DMS53 (cell line): ENCODE results near the gene KLHDC8A.

Experiments used
- DNase-seq: peaks from one replicate; lab custom pipeline; 2025; lab: John Stamatoyannopoulos, UW

Gene KLHDC8A

DNA sequence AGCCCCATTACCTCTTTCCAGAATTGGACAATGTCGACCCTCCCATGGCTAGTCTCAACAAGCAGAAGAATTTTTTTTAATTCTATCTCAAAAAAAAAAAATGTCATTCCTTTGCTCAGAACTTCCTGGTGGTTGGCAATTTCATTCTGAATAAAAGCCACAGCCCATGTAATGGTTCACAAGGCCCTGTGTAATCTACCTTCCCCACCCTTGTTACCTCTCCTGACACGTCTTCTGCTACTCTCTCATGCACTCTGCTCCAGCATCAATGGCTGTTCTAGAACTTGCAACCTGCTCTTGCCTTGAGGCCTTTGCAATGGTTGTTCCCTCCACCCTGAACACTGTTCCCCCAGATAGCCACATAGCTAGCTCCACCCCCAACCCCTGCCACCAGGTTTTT lies 60.6 kb downstream of the KLHDC8A start:
- DNase-seq: no peak

DNA sequence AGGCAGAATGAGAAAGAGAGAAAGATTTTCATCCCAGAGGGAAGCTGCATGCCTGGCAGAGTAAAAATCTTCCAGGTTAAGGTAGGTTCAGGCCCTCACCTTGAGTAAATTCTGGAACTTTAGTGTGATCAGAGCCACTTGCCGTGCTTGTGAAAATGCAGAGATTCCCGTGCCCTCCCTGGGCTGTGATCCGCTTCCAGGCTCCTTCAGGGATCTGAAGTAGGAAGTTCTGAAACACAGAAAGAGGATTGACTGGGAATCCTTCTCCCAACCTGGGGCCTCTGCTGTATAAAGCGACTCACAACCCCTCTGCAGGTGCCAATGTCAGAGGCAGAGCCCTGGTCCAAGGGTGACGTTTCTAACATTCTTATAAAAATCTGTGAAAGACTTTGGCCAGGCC lies 61.8 kb downstream of the KLHDC8A start:
- DNase-seq: peak; percentile 55

DNA sequence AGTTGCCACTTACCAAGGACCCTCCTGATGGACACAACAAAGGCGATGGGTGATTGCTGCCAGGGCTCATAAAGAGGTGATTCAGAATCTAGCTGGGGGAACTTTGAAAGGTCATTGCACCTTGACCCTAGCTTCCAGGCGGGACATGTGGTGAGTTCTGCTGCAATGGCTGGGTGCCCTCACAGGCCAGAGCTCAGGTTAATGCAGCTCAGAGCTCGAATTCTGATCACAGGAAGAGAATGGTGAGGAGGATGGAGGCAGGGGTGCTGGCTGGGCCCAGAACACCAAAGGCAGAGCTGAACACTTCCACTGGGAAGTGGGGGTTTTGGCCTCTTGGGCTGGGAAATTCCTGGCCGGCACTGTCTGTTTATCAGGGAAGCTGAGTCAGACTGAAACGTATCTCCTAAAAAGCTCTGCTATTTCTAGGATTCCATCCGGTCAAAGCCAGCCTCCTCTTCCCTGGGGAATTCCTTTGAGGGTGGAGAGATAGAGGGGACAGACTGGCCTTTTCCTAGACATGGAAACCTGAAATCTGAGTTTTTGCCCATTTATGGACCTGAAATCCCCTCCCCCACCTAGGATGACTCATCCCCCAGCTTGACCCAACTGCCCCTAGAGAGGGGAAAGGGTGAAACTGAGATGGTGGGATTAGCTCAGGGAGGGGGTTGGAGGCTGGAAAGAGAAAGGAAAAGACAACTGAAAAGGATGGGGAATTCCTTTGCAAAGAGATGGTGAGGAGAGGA lies 62.4 kb downstream of the KLHDC8A start:
- DNase-seq: peak; percentile 76

DNA sequence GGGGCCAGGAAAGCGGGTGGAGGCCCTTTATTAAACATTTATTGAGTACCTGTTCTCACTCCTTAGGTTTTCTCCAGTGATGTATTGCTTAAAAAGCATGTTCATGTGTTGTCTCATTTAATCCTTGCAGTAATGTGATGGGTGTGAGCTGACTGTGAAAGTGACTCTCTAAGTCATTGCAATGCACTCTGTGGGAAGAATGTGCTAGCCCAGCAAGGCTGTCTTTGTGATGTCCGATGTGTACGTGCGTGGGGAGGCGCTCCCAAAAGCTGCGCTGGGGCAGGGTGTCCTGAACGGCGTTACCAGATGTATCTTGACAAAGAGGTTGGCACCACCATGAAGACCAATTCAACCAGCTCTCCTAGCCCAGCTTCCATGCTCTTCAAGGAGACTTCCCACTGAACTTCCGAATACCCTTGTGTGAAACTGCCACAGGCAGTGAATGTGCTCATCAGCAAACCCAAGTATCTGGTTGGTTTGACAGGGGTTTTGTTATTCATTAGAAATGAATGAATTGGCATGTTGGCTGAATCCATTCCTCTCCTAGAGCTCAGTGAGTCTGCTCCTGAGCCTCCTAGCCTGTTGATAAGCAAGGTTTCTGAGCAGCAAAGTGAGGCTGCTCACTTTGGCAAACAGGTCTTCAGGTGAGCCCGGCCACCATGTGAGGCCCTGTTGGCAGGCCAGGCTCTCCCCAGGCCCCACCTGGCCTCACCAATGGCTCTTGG lies 63.2 kb downstream of the KLHDC8A start:
- no peak for DNase-seq

DNA sequence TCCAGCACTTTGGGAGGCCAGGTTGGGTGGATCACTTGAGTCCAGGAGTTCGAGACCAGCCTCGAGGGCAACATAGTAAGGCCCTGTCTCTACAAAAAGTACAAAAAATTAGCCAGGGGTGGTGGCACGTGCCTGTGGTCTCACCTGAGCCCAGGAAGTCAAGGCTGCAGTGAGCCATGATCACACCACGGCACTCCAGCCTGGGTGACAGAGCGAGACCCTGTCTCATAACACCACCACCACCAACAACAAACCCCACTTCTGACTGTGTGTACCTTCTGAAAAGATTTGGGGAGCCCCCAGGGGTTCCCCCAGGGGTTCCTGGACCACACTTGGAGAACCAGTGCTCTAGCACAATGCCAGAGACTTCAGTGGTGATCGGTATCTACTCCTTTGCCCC lies 65.1 kb downstream of the KLHDC8A start:
- no peak for DNase-seq

DNA sequence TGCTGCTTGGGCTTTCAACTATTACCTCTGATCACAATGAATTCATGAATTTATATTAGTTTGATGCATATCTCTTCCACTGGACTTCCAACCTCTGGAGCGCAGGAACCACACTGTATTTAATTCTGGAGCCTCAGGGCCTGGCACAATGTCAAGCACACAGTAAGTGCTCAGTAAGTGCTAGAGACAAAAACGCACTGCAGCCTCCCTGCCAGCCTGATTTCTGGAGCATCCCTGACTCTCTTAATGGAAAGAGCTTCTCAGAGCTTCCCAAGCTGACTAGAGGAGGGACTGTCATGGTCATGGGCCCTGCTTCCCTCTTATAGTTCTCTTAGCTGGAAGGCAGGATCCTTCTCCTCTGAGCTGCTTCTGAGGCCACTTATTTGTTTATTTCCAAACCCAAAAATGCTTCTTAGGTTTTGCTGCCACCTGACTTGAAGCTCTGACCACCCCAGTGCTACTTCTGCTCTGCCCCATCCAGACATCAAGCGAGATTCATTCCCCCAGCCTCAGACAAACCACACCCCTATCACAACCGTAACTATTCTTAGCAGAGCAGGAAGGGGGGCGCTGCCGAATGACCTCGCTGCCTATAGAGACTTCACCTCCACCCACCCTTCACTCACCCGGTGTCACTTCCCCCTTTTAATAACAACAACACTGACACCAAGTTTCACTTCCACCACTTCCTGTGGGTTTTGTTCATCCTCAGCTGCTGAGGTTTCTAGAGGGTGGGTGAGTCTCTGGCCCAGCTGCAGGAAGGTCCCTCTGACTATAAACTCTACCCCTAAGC lies 68.8 kb downstream of the KLHDC8A start:
- no peak for DNase-seq

DNA sequence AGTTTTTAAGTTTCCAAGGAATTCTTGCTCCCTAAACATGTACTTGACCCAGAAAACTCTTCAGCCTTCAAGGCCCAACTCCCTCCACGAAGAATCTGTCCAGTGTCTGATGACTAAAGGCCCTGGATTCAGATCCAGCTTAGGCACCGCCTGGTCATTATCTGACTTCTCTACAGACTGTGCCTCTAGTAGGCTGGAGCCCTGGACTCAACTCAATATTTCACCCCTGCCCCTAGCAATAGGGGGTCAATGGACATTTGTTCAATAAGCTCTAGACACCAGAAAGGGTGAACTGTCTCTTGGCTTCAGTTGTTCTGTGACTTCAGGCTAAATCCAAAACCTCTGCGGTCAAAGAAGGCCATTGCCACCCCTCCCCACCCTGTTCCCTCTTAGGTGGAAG lies 69.6 kb downstream of the KLHDC8A start:
- DNase-seq: no peak

DNA sequence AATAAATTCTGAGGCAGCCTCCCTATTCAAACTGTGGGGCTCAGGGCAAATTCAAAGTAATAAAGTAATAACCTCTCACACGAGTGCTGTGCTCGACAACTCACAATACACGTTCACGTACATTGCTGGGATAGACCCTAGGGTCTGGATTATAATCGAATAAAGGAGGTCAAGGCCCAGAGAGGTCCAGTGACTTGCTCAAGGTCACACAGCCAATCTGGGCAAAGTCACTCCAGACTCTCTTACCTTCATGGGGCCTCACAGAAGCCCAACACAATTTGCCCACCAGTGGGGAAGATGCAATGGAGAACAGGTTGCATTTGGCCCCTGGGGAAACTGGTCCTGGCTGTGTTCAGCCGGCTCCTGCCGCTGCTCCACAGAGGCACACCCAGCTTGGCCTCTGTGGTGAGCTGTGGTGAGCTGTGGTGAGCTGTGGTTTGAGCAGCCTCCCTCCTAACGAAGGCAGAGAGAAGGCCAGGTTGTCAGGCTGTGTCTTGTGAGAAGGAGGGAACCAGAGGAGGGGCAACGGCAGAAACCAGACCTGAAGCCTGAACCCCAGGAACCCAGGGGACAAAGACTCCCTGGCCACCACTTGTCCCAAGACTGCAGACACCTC lies 70.3 kb downstream of the KLHDC8A start:
- DNase-seq: no peak
